SH-SY5Y (cell line): Measurements from ENCODE around the gene PREX1.

Experiments
- GATA2 ChIP-seq: IDR thresholded peaks from 2 replicates; pipeline ENCODE4 v1.6.1; 2011; ENCODE audit warnings: mild to moderate bottlenecking, low read depth, low read length
- GATA3 ChIP-seq: IDR thresholded peaks from 2 replicates; pipeline ENCODE4 v1.6.1; 2011; ENCODE audit warnings: low read depth, mild to moderate bottlenecking, low read length, moderate library complexity

Gene PREX1

GRCh38 chr20:48837014-48837413 is 9.2 kb upstream of the PREX1 start:
- TF ChIP-seq GATA3 (no peak), GATA2 (no peak)

GRCh38 chr20:48835390-48835789 is 7.6 kb upstream of the PREX1 start:
- no peak for TF ChIP-seq GATA2

- TF ChIP-seq GATA2, result no peak
- TF ChIP-seq GATA3, result no peak
Measured at GRCh38 chr20:48834278-48834677, 6.5 kb upstream of the PREX1 start.

- no peak for TF ChIP-seq GATA2
- no peak for TF ChIP-seq GATA3
Measured at GRCh38 chr20:48832405-48832730, 4.6 kb upstream of the PREX1 start.

GRCh38 chr20:48831718-48832404 is 4.1 kb upstream of the PREX1 start:
- TF ChIP-seq GATA3, result no peak
- TF ChIP-seq GATA2, result no peak

GRCh38 chr20:48830826-48831318 is 3.1 kb upstream of the PREX1 start:
- TF ChIP-seq GATA3 (no peak), GATA2 (no peak)

- TF ChIP-seq GATA2, result no peak
- TF ChIP-seq GATA3, result no peak
Measured at GRCh38 chr20:48829940-48830339, 2.1 kb upstream of the PREX1 start.

GRCh38 chr20:48828734-48829460 is 1.1 kb upstream of the PREX1 start:
- TF ChIP-seq GATA2 (no peak), GATA3 (no peak)

GRCh38 chr20:48826883-48827771 is 672 bp downstream of the PREX1 start:
- TF ChIP-seq GATA3, result no peak
- no peak for TF ChIP-seq GATA2

GRCh38 chr20:48826069-48826468 is 1.7 kb downstream of the PREX1 start:
- TF ChIP-seq GATA3 (no peak), GATA2 (no peak)

- TF ChIP-seq GATA3, result no peak
- TF ChIP-seq GATA2, result no peak
Measured at GRCh38 chr20:48825566-48825920, 2.3 kb downstream of the PREX1 start.

- TF ChIP-seq GATA3 (no peak), GATA2 (no peak)
Measured at GRCh38 chr20:48824830-48825565, 2.8 kb downstream of the PREX1 start.

- TF ChIP-seq GATA2 (no peak), GATA3 (no peak)
Measured at GRCh38 chr20:48823960-48824498, 3.8 kb downstream of the PREX1 start.

GRCh38 chr20:48823476-48823875 is 4.3 kb downstream of the PREX1 start:
- TF ChIP-seq GATA2, result no peak
